Measurements from ENCODE around the gene KRT73.

KRT73 gene

DNA sequence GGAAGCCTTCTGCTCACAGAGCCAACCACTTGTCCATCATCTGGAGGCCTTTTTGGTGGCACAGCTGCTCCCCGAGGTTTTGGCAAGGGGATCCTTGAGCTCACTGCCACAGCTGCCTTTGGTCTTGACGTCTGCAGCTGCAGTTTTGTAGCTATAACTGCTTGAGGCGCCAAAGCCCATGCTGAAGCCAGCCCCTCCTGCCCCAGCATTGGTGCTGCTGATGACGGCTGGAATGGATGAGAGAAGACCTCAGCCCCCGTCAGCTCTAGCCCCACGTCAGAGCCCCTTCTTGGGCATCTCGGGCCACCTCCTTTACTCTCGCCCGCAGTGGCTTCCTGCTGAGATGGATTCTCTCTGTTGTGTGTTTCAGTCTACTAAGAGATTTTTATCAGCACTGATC, 32.4 kb downstream of the KRT73 start:
- no peaks in the 10 kb centered on the region for H3K79me2 ChIP-seq (ENCODE audit: insufficient read depth, low read depth)
- no peak for TF ChIP-seq CTCF (conservative IDR thresholded peaks at IDR 0.05; ENCODE audit: low read depth, low read length)
- H3K27ac ChIP-seq, result no peak overlapping the region
- H3K9ac ChIP-seq, result no peak overlapping the region
- H3K4me2 ChIP-seq, result no peak overlapping the region
- H2AFZ ChIP-seq (ENCODE audit: low read depth), result no peak overlapping the region
- no peaks in the 10 kb centered on the region for H3K4me1 ChIP-seq (ENCODE audit: low read depth, poor library complexity, severe bottlenecking)
- H3K36me3 ChIP-seq (ENCODE audit: insufficient read depth), result no peaks in the 10 kb centered on the region
- no peak overlapping the region for H3K4me3 ChIP-seq (IDR thresholded peaks at IDR 0.05; ENCODE audit: insufficient read depth, low read depth, low read length)
- no peaks in the 10 kb centered on the region for H4K20me1 ChIP-seq (ENCODE audit: insufficient read depth)
- peaks cover 33% of the 10 kb centered on the region; the same call in 1 of the 2 replicates for H3K27me3 ChIP-seq (ENCODE audit: insufficient read depth, low read depth)

DNA sequence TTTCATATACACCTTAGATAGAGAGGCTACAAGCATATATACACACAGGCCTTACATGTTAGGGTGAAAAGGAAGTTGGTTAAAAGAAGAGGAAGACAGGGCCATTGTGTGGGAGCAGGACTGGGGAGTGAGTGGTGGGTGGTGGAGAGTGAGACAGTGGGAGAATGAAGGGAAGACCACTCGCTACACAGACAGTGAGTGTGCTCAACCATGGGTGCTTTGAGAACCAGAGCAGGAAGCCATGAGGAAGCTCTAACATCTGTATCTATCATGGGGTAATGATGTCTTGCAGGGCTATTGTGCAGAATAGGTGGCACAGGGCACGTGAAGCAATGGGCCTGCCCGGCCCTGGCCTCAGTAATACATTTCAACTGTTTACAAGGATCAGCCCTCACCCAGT, 33.3 kb downstream of the KRT73 start:
- TF ChIP-seq CTCF (conservative IDR thresholded peaks at IDR 0.05; ENCODE audit: low read depth, low read length), result no peak
- Histone ChIP-seq H3K36me3 (ENCODE audit: insufficient read depth) (no peaks in the 10 kb centered on the region), H3K27me3 (ENCODE audit: insufficient read depth, low read depth) (peaks cover 34% of the 10 kb centered on the region; the same call in 1 of the 2 replicates), H3K4me2 (no peak overlapping the region), H3K79me2 (ENCODE audit: insufficient read depth, low read depth) (no peaks in the 10 kb centered on the region), H4K20me1 (ENCODE audit: insufficient read depth) (no peaks in the 10 kb centered on the region), H3K4me1 (ENCODE audit: low read depth, poor library complexity, severe bottlenecking) (no peaks in the 10 kb centered on the region), H3K27ac (no peak overlapping the region), H3K9ac (no peak overlapping the region), H3K4me3 (IDR thresholded peaks at IDR 0.05; ENCODE audit: insufficient read depth, low read depth, low read length) (no peak overlapping the region), H2AFZ (ENCODE audit: low read depth) (no peak overlapping the region)

GRCh38 chr12:52584156-52584682, 34.1 kb downstream of the KRT73 start:
- Histone ChIP-seq H3K4me1 (ENCODE audit: low read depth, poor library complexity, severe bottlenecking) (no peaks in the 10 kb centered on the region), H4K20me1 (ENCODE audit: insufficient read depth) (no peaks in the 10 kb centered on the region), H3K36me3 (ENCODE audit: insufficient read depth) (no peaks in the 10 kb centered on the region), H3K4me2 (no peak overlapping the region), H3K27me3 (ENCODE audit: insufficient read depth, low read depth) (peaks cover 34% of the 10 kb centered on the region; the same call in 1 of the 2 replicates), H2AFZ (ENCODE audit: low read depth) (no peak overlapping the region), H3K9ac (no peak overlapping the region), H3K27ac (no peak overlapping the region), H3K4me3 (IDR thresholded peaks at IDR 0.05; ENCODE audit: insufficient read depth, low read depth, low read length) (no peak overlapping the region), H3K79me2 (ENCODE audit: insufficient read depth, low read depth) (no peaks in the 10 kb centered on the region)
- TF ChIP-seq CTCF (conservative IDR thresholded peaks at IDR 0.05; ENCODE audit: low read depth, low read length), result no peak

GRCh38 chr12:52582971-52583456, 35.3 kb downstream of the KRT73 start:
- Histone ChIP-seq H3K27ac (no peak overlapping the region), H3K4me1 (ENCODE audit: low read depth, poor library complexity, severe bottlenecking) (no peaks in the 10 kb centered on the region), H4K20me1 (ENCODE audit: insufficient read depth) (no peaks in the 10 kb centered on the region), H3K36me3 (ENCODE audit: insufficient read depth) (no peaks in the 10 kb centered on the region), H2AFZ (ENCODE audit: low read depth) (no peak overlapping the region), H3K4me2 (no peak overlapping the region), H3K27me3 (ENCODE audit: insufficient read depth, low read depth) (peaks cover 44% of the 10 kb centered on the region; the same call in 1 of the 2 replicates), H3K9ac (no peak overlapping the region), H3K79me2 (ENCODE audit: insufficient read depth, low read depth) (no peaks in the 10 kb centered on the region), H3K4me3 (IDR thresholded peaks at IDR 0.05; ENCODE audit: insufficient read depth, low read depth, low read length) (no peak overlapping the region)
- TF ChIP-seq CTCF (conservative IDR thresholded peaks at IDR 0.05; ENCODE audit: low read depth, low read length), result peak; percentile 75

Data from KMS-11 (cell line).